OCI-LY7 (cell line): ENCODE results near the gene KMT2A. TPM values are rescaled to one million over a fixed set of nuclear protein-coding genes. Genes with fewer than 3 reads are reported as not detected.

Experiments
- BruUV-seq: library from RNA; stranded (reverse); fragments of 400-500 nt; replicated peaks from 2 replicates; lab custom pipeline; 2021; lab: Mats Ljungman, UMichigan
- CTCF ChIA-PET: fragments of 300-600 bp; sonication (Branson Sonifier 250); formaldehyde crosslinking; loops from one replicate; lab custom pipeline; 2022; ENCODE audit warnings: antibody characterized with exemption; ENCODE audit not compliant: unreplicated experiment; lab: Charles Lee
- POLR2A ChIA-PET: fragments of 300-600 bp; sonication (Branson Sonifier 250); formaldehyde crosslinking; loops from one replicate; lab custom pipeline; 2022; ENCODE audit warnings: antibody characterized with exemption; lab: Charles Lee
- DNase-seq: peaks from one replicate; pipeline ENCODE4 v3.0.0-alpha.2; 2015; ENCODE audit warnings: low spot score
- H2AFZ ChIP-seq: fragments of 200-600 bp; sonication (generic), shearing (Covaris generic); 2 replicates; pipeline ENCODE4 v1.6.1; 2014; ENCODE audit warnings: mild to moderate bottlenecking, antibody characterized with exemption, low read length, moderate library complexity
- H3K27ac ChIP-seq: fragments of 200-600 bp; sonication (generic); 2 replicates; pipeline ENCODE4 v1.5.1; 2014; ENCODE audit warnings: mixed run types, low read depth, mild to moderate bottlenecking, moderate library complexity, low read length, inconsistent platforms; ENCODE audit not compliant: poor library complexity, severe bottlenecking
- H3K36me3 ChIP-seq: fragments of 200-600 bp; sonication (generic); 2 replicates; pipeline ENCODE4 v1.6.1; 2014; ENCODE audit warnings: mild to moderate bottlenecking, antibody characterized with exemption, low read length, moderate library complexity, mixed read lengths; ENCODE audit not compliant: insufficient read depth
- H3K4me1 ChIP-seq: fragments of 200-600 bp; sonication (generic); 2 replicates; pipeline ENCODE4 v1.5.1; 2014; ENCODE audit warnings: mild to moderate bottlenecking, low read length; ENCODE audit not compliant: insufficient read depth, poor library complexity, severe bottlenecking
- H3K4me2 ChIP-seq: fragments of 200-600 bp; sonication (generic); 2 replicates; pipeline ENCODE4 v1.6.1; 2014; ENCODE audit warnings: mild to moderate bottlenecking, low read length
- H3K4me3 ChIP-seq: fragments of 200-600 bp; sonication (generic); 2 replicates; pipeline ENCODE4 v1.5.1; 2014; ENCODE audit warnings: mild to moderate bottlenecking, low read depth, low read length; ENCODE audit not compliant: poor library complexity, severe bottlenecking
- H3K79me2 ChIP-seq: fragments of 200-600 bp; sonication (generic); 2 replicates; pipeline ENCODE4 v1.6.1; 2016; ENCODE audit warnings: low read depth, mild to moderate bottlenecking, low read length, moderate library complexity, mixed read lengths; ENCODE audit not compliant: insufficient read depth
- H3K9me2 ChIP-seq: fragments of 200-600 bp; sonication (generic); 2 replicates; pipeline ENCODE4 v1.6.1; 2016; ENCODE audit warnings: mild to moderate bottlenecking, low read length, mixed read lengths; ENCODE audit not compliant: insufficient read depth
- H3K9me3 ChIP-seq: fragments of 200-600 bp; sonication (generic); 2 replicates; pipeline ENCODE4 v1.6.1; 2014; ENCODE audit warnings: mild to moderate bottlenecking, mixed run types, low read length, mixed read lengths
- H4K20me1 ChIP-seq: fragments of 200-600 bp; sonication (generic); 2 replicates; pipeline ENCODE4 v1.6.1; 2014; ENCODE audit warnings: mild to moderate bottlenecking, antibody characterized with exemption, low read length, moderate library complexity, mixed read lengths; ENCODE audit not compliant: insufficient read depth
- CTCF ChIP-seq: fragments of 200-600 bp; sonication (generic); conservative IDR thresholded peaks from 2 replicates; pipeline ENCODE4 v1.5.1; 2014; ENCODE audit warnings: mild to moderate bottlenecking, antibody characterized with exemption, low read length, moderate library complexity, mixed read lengths
- EZH2phosphoT487 ChIP-seq: fragments of 200-600 bp; sonication (generic); IDR thresholded peaks from 2 replicates; pipeline ENCODE4 v1.6.1; 2018; ENCODE audit warnings: low read depth, borderline replicate concordance, mild to moderate bottlenecking, mixed run types, antibody characterized with exemption, low read length, moderate library complexity, mixed read lengths
- intact Hi-C: fragments of 100-400 bp; cut with micrococcal nuclease; formaldehyde crosslinking; loops from one replicate; pipeline ENCODE4 v1.10.0; 2022; ENCODE audit not compliant: unreplicated experiment
- total RNA-seq, 2 experiments: library from RNA; depleted of rRNA in 1 of 2; stranded (reverse); fragments of >200 nt in 1 of 2; shearing (Covaris generic) in 1 of 2; gene quantifications; 2 replicates each; pipeline ENCODE4 v1.2.3, GENCODE V29; 2014 to 2022

Gene KMT2A
- total RNA-seq, 2 experiments from 2014 or later, result 55.8 to 90.0 TPM

GRCh38 chr11:118397448-118397847 is 38.8 kb upstream of the KMT2A start:
- H2AFZ ChIP-seq, result no peak overlapping the region
- ChIA-PET POLR2A (interaction anchor here (0.7 to 2.6 kb wide), 5 partner anchors 9 to 38 kb away, joined by 3 to 9 read pairs (median 3); partner anchors contain the start of genes KMT2A and UBE4A), CTCF (no interaction called here)
- H3K9me2 ChIP-seq, result no peaks in the 10 kb centered on the region
- peaks cover 28% of the 10 kb centered on the region for H3K4me1 ChIP-seq
- H3K9me3 ChIP-seq, result no peaks in the 10 kb centered on the region
- no peak overlapping the region for H3K27ac ChIP-seq
- intact Hi-C loops, result no loop called here
- no peak for DNase-seq
- no peak overlapping the region for H3K4me3 ChIP-seq
- no peak overlapping the region for H3K4me2 ChIP-seq
- peaks cover 6% of the 10 kb centered on the region; the same call in 1 of the 2 replicates for H4K20me1 ChIP-seq
- no TSS peak for BruUV-seq
- peaks cover 61% of the 10 kb centered on the region for H3K36me3 ChIP-seq
- TF ChIP-seq CTCF, result no peak
- TF ChIP-seq EZH2phosphoT487, result no peak
- peaks cover 14% of the 10 kb centered on the region for H3K79me2 ChIP-seq

- peak overlapping the region; percentile 11; the same call in 1 of the 2 replicates for H2AFZ ChIP-seq
- no peak overlapping the region for H3K4me3 ChIP-seq
- peak overlapping the region; percentile 48 for H3K27ac ChIP-seq
- peaks cover 59% of the 10 kb centered on the region for H3K36me3 ChIP-seq
- H4K20me1 ChIP-seq, result peaks cover 13% of the 10 kb centered on the region; the same call in 1 of the 2 replicates
- H3K4me2 ChIP-seq, result peak overlapping the region; percentile 46
- DNase-seq, result peak; percentile 54
- peaks cover 29% of the 10 kb centered on the region for H3K79me2 ChIP-seq
- BruUV-seq, result no TSS peak
- ChIA-PET CTCF (no interaction called here), POLR2A (interaction anchor here (0.7 to 2.6 kb wide), 6 partner anchors 14 to 98 kb away, joined by 3 to 9 read pairs (median 3); partner anchors contain the start of gene KMT2A)
- no peaks in the 10 kb centered on the region for H3K9me2 ChIP-seq
- intact Hi-C loops, result no loop called here
- H3K4me1 ChIP-seq, result peaks cover 43% of the 10 kb centered on the region
- no peaks in the 10 kb centered on the region for H3K9me3 ChIP-seq
- TF ChIP-seq EZH2phosphoT487 (no peak), CTCF (no peak)
Observed at GRCh38 chr11:118398791-118399559, 37.3 kb upstream of the KMT2A start.
